ENCODE measurements around the gene RPL3. TPM values are rescaled to one million over a fixed set of nuclear protein-coding genes. Genes with fewer than 3 reads are reported as not detected.
"Not testable (repeated sequence)": the region's sequence is repeated elsewhere in the genome, so short reads cannot be mapped to it uniquely, and the experiment has no call there.

RPL3 gene
- total RNA-seq, 1 experiment from 2014 or later: 2,372 TPM

- no peak for DNase-seq (ENCODE audit: low read depth)
Observed at GRCh38 chr22:39352306-39352891, 33.0 kb upstream of the RPL3 start.

GRCh38 chr22:39351689-39352214, 32.3 kb upstream of the RPL3 start:
- peak; percentile 38 for DNase-seq (ENCODE audit: low read depth)

GRCh38 chr22:39350757-39351688, 31.6 kb upstream of the RPL3 start:
- DNase-seq (ENCODE audit: low read depth): no peak

GRCh38 chr22:39349967-39350726, 30.7 kb upstream of the RPL3 start, which contains the start of gene SYNGR1:
Gene SYNGR1, plus strand, starts transcription at chr22:39349991. Its CDS starts 20 bp downstream, at chr22:39350011.
- no peak for DNase-seq (ENCODE audit: low read depth)

- no peak for DNase-seq (ENCODE audit: low read depth)
Observed at GRCh38 chr22:39349506-39349966, 30.1 kb upstream of the RPL3 start.

GRCh38 chr22:39348909-39349505, 29.6 kb upstream of the RPL3 start:
- no peak for DNase-seq (ENCODE audit: low read depth)

GRCh38 chr22:39345231-39345630, 25.8 kb upstream of the RPL3 start:
- DNase-seq (ENCODE audit: low read depth): no peak

GRCh38 chr22:39344046-39344390, 24.6 kb upstream of the RPL3 start:
- no peak for DNase-seq (ENCODE audit: low read depth)

GRCh38 chr22:39343259-39344045, 24.0 kb upstream of the RPL3 start:
- DNase-seq (ENCODE audit: low read depth): no peak

- no peak for DNase-seq (ENCODE audit: low read depth)
Observed at GRCh38 chr22:39341179-39341578, 21.8 kb upstream of the RPL3 start.

GRCh38 chr22:39339775-39340174, 20.4 kb upstream of the RPL3 start:
- DNase-seq (ENCODE audit: low read depth): peak; percentile 41

- DNase-seq (ENCODE audit: low read depth): no peak
Observed at GRCh38 chr22:39336411-39336810, 17.0 kb upstream of the RPL3 start.

- DNase-seq (ENCODE audit: low read depth): no peak
Observed at GRCh38 chr22:39332441-39333064, 13.1 kb upstream of the RPL3 start.

GRCh38 chr22:39330553-39330952, 11.1 kb upstream of the RPL3 start:
- not testable (repeated sequence) for DNase-seq (ENCODE audit: low read depth)

GRCh38 chr22:39327995-39328754, 8.8 kb upstream of the RPL3 start:
- DNase-seq (ENCODE audit: low read depth): no peak

- DNase-seq (ENCODE audit: low read depth): peak; percentile 65
Observed at GRCh38 chr22:39325392-39325932, 6.0 kb upstream of the RPL3 start.

- not testable (repeated sequence) for DNase-seq (ENCODE audit: low read depth)
Observed at GRCh38 chr22:39320616-39321029, 1.2 kb upstream of the RPL3 start.

GRCh38 chr22:39318507-39319283, 728 bp downstream of the RPL3 start:
- no peak for DNase-seq (ENCODE audit: low read depth)

All from HT1080 (cell line).